Activated naive CD8-positive, alpha-beta T cell treated with anti-CD3 and anti-CD28 coated beads, Interleukin-2, amount 50 U/mL, for 16 hours (primary cell): ENCODE measurements around the gene HNRNPDL.
"Not testable (repeated sequence)": the region's sequence is repeated elsewhere in the genome, so short reads cannot be mapped to it uniquely, and the experiment has no call there.

ENCODE experiments used
- DNase-seq: peaks from one replicate; pipeline ENCODE4 v3.0.0-alpha.2; 2020; ENCODE audit warnings: low read depth, low spot score

HNRNPDL gene

DNA sequence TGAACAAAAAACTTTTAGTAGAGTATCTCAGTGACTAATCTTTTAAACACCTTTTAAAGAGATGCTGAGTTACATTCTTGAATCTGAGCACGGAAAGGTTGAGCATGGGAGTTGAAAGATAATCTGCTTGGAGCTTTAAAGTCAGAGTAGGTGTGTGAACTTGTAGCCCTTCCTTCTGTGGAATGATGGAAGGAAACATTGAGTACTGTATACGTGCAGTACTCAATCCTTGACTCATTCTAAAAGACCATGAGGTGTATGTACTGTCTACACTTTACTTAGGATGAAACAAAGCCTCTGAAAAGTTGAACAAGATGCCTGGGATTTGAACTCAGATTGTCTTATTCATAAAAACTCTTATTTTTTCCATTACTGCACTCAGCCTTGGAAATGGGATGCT lies 3.5 kb upstream of the HNRNPDL start:
- no peak for DNase-seq

- no peak for DNase-seq
Measured at GRCh38 chr4:82432596-82432995, 2.3 kb upstream of the HNRNPDL start.

DNA sequence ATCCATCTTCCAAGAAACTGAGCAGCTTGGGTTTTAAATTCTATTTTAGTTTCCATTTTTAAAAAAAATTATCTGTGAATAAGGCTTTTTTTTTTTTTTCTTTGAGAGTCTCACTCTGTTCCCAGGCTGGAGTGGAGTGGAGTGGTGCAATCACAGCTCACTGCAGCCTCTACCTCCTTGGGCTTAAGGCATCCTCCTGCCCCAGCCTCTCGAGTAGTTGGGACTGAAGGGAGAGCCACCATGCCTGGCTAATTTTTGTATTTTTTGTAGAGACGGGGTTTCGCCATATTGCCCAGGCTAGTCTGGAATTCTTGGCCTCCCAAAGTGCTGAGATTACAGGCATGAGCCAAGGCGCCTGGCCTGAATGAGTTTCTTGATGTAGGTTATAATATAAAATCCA lies 1.6 kb upstream of the HNRNPDL start:
- DNase-seq, result no peak

GRCh38 chr4:82430964-82431745 lies 893 bp upstream of the HNRNPDL start:
- DNase-seq, result no peak

DNA sequence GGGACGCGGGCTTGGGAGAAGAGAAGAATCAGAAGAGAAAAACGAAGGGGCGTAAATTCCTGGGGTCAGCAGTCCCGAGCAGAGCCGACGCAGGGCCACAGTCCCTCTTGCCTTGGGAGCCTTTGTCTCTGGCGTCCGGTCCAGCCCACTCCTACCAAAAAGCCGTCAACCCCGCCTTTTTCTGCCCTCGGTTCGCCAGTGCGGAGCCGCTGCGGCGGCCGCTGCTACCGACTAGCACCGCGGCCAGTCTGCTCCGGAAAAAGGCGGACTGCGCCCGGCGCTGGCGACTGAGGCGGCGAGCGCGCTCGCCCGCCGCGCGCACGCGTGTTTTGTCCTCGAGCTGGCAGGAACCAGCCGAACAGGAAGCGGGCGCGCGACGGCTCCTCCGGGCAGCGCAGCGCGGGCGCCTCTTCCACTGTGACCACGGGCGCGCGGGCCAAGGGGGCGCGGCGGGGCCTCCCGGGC lies 502 bp downstream of the HNRNPDL start:
- no peak for DNase-seq

DNA sequence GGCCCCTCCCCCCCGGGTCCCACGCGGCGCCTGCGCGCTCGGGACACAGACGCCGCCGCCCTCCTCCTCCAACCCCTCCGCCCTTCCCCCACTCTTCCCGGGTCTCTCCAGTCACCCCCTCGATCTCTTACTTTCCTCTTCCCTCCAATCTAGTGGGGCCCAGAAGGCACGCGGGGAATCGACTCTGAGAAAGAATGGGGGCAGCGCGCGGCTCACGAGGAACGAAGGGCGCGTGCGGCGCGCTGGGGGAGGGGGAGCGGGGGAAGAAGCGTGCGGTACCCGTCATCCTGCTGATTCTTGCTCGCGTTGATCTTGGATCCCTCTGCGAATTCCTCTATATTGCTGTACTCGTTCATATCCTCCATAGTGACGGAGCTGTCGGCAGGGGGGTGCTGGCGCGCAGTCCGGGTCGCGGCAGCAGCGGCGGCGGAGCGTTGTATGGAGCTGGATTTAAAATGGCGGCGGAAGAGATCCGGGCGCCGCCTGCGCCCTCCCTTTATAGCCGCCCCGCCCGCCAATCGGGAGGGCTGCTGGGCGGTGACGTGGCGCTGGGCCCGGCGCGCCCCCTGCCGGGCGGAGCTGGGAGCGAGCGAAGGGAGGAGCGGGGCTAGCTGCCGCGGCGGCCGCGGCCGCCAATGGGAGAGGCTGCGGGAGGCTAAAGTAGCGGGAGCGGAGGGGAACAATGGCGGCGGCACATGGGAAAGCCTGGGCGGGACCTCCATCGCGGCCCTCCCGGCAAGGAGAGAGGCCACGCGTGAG lies 1.1 kb downstream of the HNRNPDL start:
- DNase-seq, result peak; percentile 82

DNA sequence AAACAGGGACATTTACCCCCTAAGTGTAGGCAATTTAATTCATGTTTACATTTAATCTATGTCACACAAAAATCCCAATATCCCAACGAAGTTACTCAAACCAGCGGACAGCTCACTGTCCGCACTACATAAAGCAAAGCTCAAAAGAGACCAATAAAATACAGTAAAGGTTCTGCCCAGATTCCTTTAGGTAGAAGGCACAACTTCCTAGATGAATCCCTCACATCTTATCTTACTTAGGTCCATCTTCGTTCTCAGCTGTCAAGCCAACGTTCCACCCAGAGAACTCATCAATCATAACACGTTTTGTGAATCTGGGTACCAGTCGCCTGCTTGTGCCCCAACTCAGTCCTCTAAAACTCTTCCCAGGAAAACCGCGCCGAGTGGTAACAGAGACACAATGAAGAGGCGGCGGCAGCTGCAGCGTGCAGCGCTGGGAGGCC lies 1.7 kb downstream of the HNRNPDL start:
- no peak for DNase-seq

DNA sequence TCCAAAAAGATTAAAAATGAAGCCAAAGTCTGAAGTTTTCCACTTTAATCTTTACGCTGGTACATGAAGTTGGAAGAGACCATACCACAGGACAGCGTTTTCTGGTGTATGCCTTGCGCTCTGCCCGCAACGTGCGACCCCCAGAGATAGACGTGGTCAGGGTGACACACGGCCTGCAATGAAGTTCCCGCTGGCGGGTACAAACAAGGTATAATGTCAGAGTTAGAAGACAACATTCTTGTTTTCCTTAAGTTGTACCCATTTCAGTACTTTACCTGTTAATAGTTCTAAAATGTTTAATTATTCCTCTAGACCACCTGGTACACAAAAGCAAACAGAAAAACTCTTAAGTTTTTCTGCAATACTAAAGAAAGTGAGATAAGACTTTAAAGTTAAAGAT lies 4.8 kb downstream of the HNRNPDL start:
- DNase-seq, result no peak

GRCh38 chr4:82423245-82424054 lies 6.8 kb downstream of the HNRNPDL start:
- DNase-seq, result no peak

DNA sequence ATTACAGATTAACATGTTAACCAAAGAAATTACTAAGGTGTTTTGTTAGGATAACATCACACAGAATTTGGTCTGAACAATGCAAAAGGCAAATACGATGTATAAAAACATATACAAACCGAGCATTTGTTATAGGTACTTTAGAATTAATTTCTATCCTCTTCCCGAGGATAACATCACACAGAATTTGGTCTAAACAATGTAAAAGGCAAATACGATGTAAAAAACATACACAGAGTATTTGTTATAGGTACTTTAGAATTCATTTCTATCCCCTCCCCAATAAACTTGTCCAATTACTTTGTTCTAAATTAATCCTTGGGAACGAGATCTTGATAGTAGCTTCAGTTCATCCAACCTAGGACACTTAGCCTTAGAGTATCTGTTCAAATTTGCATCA lies 7.6 kb downstream of the HNRNPDL start:
- no peak for DNase-seq

- no peak for DNase-seq
Measured at GRCh38 chr4:82421796-82422560, 8.3 kb downstream of the HNRNPDL start.

GRCh38 chr4:82419451-82419850 lies 10.8 kb downstream of the HNRNPDL start:
- DNase-seq, result no peak

GRCh38 chr4:82415922-82416365 lies 14.3 kb downstream of the HNRNPDL start:
- DNase-seq, result no peak

- DNase-seq, result not testable (repeated sequence)
Measured at GRCh38 chr4:82415061-82415460, 15.2 kb downstream of the HNRNPDL start.

DNA sequence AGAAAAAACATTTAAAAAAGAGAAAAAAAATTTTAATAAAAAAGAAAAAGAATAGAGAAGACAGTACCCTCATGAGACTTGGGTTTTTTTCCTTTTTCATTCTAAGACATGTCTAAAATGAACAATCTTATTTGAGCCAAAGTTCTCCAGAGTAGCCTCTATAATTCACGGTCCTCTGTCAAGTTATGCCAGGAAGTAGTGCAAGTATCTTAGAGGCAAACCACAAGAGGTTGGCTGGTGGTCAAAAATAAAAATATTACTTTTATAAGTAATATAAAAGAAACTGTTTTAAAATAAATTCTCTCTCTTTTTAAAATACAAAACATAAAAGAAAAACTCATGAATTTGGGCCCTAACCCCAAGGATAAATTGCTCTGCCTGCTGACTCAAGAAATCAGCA lies 26.5 kb downstream of the HNRNPDL start:
- no peak for DNase-seq

- DNase-seq, result no peak
Measured at GRCh38 chr4:82402196-82402775, 28.0 kb downstream of the HNRNPDL start.

GRCh38 chr4:82401600-82401999 lies 28.7 kb downstream of the HNRNPDL start:
- no peak for DNase-seq

DNA sequence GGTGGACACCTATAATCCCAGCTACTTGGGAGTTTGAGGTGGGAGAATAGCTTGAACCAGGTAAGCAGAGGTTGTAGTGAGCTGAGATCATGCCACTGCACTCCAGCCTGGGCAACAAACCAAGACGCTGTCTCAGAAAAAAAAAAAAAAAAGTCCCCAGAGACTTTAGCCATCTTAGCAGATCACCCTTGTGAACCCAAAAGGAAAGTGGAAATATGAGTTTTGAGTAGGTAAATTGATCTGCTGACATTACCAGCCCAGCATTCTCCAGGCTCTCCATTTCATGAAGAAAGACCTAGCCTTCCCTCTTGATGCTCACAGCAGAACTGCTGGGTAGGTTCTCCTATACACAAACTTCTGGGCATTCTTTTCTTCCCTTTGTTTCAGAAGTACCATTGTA lies 32.0 kb downstream of the HNRNPDL start:
- no peak for DNase-seq

GRCh38 chr4:82397527-82397926 lies 32.7 kb downstream of the HNRNPDL start:
- DNase-seq, result no peak

DNA sequence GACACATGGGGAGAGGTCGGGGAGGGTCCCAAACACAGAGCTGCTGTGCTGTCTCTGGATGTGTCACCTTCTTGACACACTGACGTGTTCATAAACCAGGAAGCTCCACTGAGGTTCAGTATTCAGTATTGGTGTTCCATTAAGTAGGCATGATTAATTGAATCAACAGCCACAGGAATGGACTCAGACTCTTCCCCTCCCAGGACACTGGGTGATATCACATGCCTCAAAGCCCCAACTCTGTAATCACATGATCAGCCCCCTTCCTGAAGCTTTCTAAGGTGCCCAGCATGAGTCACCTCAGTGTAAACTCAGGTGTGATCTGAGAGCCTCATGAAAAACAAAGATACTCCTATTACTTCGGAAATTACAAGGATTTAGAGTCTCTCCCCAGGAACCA lies 35.4 kb downstream of the HNRNPDL start:
- no peak for DNase-seq

GRCh38 chr4:82390061-82390460 lies 40.2 kb downstream of the HNRNPDL start:
- not testable (repeated sequence) for DNase-seq
